HG03575 (cell line): ENCODE results near the gene SFXN2.

Source experiments
- ATAC-seq: cut with Tn5 transposase; IDR thresholded peaks from one replicate; pipeline ENCODE4 v1.9.1; 2021; ENCODE audit not compliant: unreplicated experiment, insufficient number of reproducible peaks, low FRiP score; ENCODE audit errors: extremely low read depth

SFXN2 gene

GRCh38 chr10:102767428-102768160, 53.2 kb downstream of the SFXN2 start:
- no peak for ATAC-seq

GRCh38 chr10:102769375-102770107, 55.1 kb downstream of the SFXN2 start:
- ATAC-seq: no peak

- no peak for ATAC-seq
These were observed 55.7 kb downstream of the SFXN2 start for GRCh38 chr10:102770108-102770482.

- ATAC-seq: no peak
These were observed 56.4 kb downstream of the SFXN2 start for GRCh38 chr10:102770792-102771191.

GRCh38 chr10:102773320-102773719, 58.9 kb downstream of the SFXN2 start:
- no peak for ATAC-seq

- no peak for ATAC-seq
These were observed 59.5 kb downstream of the SFXN2 start for GRCh38 chr10:102773986-102774385.

- ATAC-seq: no peak
These were observed 60.9 kb downstream of the SFXN2 start for GRCh38 chr10:102775201-102775934.

- ATAC-seq: no peak
These were observed 61.7 kb downstream of the SFXN2 start for GRCh38 chr10:102775935-102776669.

- no peak for ATAC-seq
These were observed 62.5 kb downstream of the SFXN2 start for GRCh38 chr10:102776779-102777456.

GRCh38 chr10:102777711-102778453, 63.4 kb downstream of the SFXN2 start:
- ATAC-seq: no peak

- no peak for ATAC-seq
These were observed 64.3 kb downstream of the SFXN2 start for GRCh38 chr10:102778781-102779180.

- no peak for ATAC-seq
These were observed 65.5 kb downstream of the SFXN2 start for GRCh38 chr10:102779680-102780526.

GRCh38 chr10:102780527-102780808, 66.0 kb downstream of the SFXN2 start:
- no peak for ATAC-seq

GRCh38 chr10:102781090-102781920, 66.9 kb downstream of the SFXN2 start:
- no peak for ATAC-seq

GRCh38 chr10:102781921-102782557, 67.6 kb downstream of the SFXN2 start:
- no peak for ATAC-seq
